SK-N-MC (cell line): Measurements from ENCODE around the gene IL13.
"Not testable (repeated sequence)": the region's sequence is repeated elsewhere in the genome, so short reads cannot be mapped to it uniquely, and the experiment has no call there.

ENCODE experiments used
- DNase-seq: peaks from one replicate; pipeline ENCODE4 v3.0.0-alpha.2; 2011; ENCODE audit warnings: low read depth, low spot score
- H3K27ac ChIP-seq: fragments of 200-600 bp; sonication (generic); 2 replicates; pipeline ENCODE4 v1.5.1; 2016; ENCODE audit warnings: mixed run types
- H3K36me3 ChIP-seq: fragments of 200-600 bp; sonication (generic); 2 replicates; pipeline ENCODE4 v1.6.1; 2017; ENCODE audit warnings: antibody characterized with exemption, low read length, mixed read lengths; ENCODE audit not compliant: insufficient read depth
- H3K4me3 ChIP-seq: fragments of 200-600 bp; sonication (generic); 2 replicates; pipeline ENCODE4 v1.5.1; 2016
- H3K9ac ChIP-seq: fragments of 200-600 bp; sonication (generic); 2 replicates; pipeline ENCODE4 v1.8.0; 2017; ENCODE audit warnings: mixed run types, mixed read lengths; ENCODE audit not compliant: insufficient read length
- H3K9me3 ChIP-seq: fragments of 200-600 bp; sonication (generic); 2 replicates; pipeline ENCODE4 v1.6.1; 2017; ENCODE audit warnings: low read depth, mild to moderate bottlenecking, antibody characterized with exemption, low read length, moderate library complexity, mixed read lengths
- EZH2 ChIP-seq: fragments of 200-600 bp; sonication (generic); IDR thresholded peaks from one replicate; pipeline ENCODE4 v1.6.1; 2017; ENCODE audit warnings: antibody characterized with exemption
- FOXP2 ChIP-seq: optimal IDR thresholded peaks from 2 replicates; pipeline ENCODE3; 2011; ENCODE audit warnings: mild to moderate bottlenecking, moderate library complexity; ENCODE audit not compliant: insufficient read depth; ENCODE audit errors: extremely low read length, control extremely low read depth
- POLR2AphosphoS5 ChIP-seq: IDR thresholded peaks from 2 replicates; pipeline ENCODE4 v1.6.1; 2012; ENCODE audit warnings: mild to moderate bottlenecking, low read depth, low read length, borderline replicate concordance

The IL13 gene

DNA sequence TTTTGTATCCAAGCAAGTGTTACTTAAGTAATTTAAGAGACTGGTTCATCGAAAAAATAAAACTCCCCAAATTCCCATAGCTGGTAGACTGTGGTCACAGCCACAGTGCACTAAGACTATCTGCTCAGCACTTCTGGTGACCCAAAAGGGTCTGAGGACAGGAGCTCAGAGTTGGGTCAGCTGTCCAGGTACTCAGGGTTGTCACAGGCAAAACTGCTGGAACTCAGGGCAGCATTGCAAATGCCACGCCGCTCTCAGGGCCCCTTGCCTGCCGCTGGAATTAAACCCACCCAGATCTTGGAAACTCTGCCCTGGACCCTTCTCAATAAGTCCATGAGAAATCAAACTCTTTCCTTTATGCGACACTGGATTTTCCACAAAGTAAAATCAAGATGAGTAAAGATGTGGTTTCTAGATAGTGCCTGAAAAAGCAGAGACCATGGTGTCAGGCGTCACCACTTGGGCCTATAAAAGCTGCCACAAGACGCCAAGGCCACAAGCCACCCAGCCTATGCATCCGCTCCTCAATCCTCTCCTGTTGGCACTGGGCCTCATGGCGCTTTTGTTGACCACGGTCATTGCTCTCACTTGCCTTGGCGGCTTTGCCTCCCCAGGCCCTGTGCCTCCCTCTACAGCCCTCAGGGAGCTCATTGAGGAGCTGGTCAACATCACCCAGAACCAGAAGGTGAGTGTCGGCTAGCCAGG, at the start of gene IL13:
IL13 (plus strand) TSS at position 498 of the 705 bp plus-strand sequence; CDS start at position 512, 14 bp downstream.
- no peak for DNase-seq
- Histone ChIP-seq H3K4me3 (no peak within 1 kb of the TSS), H3K9me3 (no peaks in the 10 kb centered on the region), H3K36me3 (no peaks in the 10 kb centered on the region), H3K9ac (no peak within 1 kb of the TSS), H3K27ac (no peak within 1 kb of the TSS)
- TF ChIP-seq POLR2AphosphoS5, result no peak
- no peak for TF ChIP-seq EZH2
- no peak for TF ChIP-seq FOXP2

DNA sequence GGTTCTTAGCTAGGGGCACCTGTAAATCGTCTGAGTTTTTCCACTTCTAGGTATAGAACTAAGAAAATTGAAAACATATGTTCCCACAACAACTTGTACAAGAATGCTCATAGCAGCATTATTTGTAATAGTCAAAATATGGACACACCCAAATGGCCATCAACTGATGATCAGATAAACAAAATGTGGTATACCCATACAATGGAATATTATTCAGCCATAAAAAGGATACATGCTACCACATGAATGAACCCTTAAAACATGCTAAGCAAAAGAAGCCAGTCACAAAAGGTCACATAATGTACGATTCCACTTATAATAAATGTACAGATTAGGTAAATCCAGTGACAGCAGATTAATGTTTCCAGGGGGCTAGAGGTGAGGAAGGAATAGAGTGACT, 46.0 kb upstream of the IL13 start:
- no peak for DNase-seq
- Histone ChIP-seq H3K27ac (no peak overlapping the region), H3K9ac (no peak overlapping the region), H3K4me3 (no peak overlapping the region), H3K36me3 (peaks cover 70% of the 10 kb centered on the region), H3K9me3 (no peaks in the 10 kb centered on the region)
- TF ChIP-seq FOXP2 (no peak), EZH2 (no peak), POLR2AphosphoS5 (no peak)

DNA sequence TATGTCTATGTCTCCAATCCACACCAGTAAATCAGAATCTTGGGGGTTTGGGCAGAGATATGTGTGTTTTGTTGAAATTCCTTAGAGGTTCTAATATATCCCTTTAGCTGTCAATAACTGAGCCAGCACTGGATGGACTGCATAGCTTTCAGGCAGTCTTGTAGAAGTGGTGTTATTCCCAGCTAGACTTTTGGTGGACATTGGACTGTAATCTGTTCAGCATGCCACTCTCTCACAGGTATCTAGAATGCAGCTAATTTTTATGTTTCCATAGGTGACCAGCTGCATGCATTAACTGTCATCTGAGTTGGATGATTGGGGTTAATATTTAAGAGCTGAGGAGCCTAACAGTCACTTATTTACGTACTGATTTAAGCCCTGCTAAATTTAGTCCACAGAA, 45.1 kb upstream of the IL13 start:
- DNase-seq, result no peak
- TF ChIP-seq POLR2AphosphoS5 (no peak), EZH2 (no peak), FOXP2 (no peak)
- Histone ChIP-seq H3K4me3 (no peak overlapping the region), H3K9me3 (no peaks in the 10 kb centered on the region), H3K36me3 (peaks cover 72% of the 10 kb centered on the region), H3K27ac (no peak overlapping the region), H3K9ac (no peak overlapping the region)

DNA sequence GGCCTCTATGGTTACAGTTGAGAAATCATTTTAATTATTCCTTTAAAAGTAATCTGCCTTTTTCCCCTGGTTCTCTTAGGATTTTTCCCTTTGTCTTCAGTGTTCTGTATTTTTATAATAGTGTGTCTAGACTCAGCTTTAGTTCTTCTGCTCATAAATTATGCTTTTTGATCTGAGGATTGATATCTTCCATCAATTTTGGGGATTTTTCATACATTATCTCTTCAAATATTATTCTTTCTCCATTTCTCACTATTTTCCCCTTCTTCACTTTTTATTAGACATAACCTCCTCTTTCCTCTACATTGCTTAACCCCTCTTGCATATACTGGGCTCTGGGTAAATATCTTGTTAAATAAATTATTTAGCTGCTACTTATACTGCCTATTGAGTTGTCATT, 36.3 kb upstream of the IL13 start:
- H3K9ac ChIP-seq, result no peak overlapping the region
- peaks cover 54% of the 10 kb centered on the region for H3K36me3 ChIP-seq
- H3K4me3 ChIP-seq, result no peak overlapping the region
- no peak for TF ChIP-seq FOXP2
- TF ChIP-seq EZH2, result no peak
- no peak for TF ChIP-seq POLR2AphosphoS5
- DNase-seq, result no peak
- H3K27ac ChIP-seq, result no peak overlapping the region
- H3K9me3 ChIP-seq, result no peaks in the 10 kb centered on the region

DNA sequence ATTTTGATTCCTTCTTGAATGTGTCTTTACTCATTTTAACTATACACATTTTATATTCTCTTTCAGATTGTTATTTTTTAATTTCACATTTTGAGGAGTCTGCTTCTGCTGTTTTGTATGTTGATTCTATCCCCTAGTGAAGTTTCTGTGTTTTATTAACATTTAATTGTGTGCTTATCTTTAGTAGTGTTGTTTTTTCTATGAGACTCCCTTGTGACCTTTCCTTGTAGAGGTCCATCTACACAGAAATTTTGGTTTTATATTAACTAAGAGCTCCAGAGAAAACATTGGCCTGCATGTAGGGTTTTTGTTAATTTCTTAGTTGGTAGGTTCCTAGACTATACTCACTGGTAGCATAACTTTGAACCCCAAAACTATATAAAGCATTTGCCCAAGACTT, 35.4 kb upstream of the IL13 start:
- no peaks in the 10 kb centered on the region for H3K9me3 ChIP-seq
- no peak overlapping the region for H3K27ac ChIP-seq
- no peak overlapping the region for H3K9ac ChIP-seq
- TF ChIP-seq POLR2AphosphoS5 (no peak), EZH2 (no peak)
- peaks cover 45% of the 10 kb centered on the region for H3K36me3 ChIP-seq
- DNase-seq, result no peak
- H3K4me3 ChIP-seq, result no peak overlapping the region

DNA sequence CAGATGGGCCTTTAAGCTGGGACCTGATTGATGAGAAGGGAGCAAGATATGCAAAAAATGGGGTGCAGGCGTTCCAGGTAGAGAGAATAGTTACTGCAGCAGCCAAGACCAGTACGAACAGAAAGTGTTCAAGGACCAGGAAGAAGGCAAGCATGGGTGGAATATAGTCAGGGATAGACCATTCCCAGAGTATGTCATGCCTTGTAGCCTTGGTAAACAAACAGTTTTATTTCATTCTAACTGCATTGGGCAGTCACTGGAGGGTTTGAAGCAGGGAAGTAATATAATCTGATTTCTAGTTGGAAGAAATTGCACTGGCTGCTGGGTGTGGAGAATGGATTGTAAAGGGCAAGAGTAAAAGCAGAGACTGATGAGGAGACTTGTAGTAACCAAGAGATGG, 30.5 kb upstream of the IL13 start:
- no peak for DNase-seq
- Histone ChIP-seq H3K9me3 (no peaks in the 10 kb centered on the region), H3K27ac (no peak overlapping the region), H3K4me3 (no peak overlapping the region), H3K36me3 (peaks cover 10% of the 10 kb centered on the region), H3K9ac (no peak overlapping the region)
- TF ChIP-seq FOXP2 (no peak), EZH2 (no peak), POLR2AphosphoS5 (no peak)

DNA sequence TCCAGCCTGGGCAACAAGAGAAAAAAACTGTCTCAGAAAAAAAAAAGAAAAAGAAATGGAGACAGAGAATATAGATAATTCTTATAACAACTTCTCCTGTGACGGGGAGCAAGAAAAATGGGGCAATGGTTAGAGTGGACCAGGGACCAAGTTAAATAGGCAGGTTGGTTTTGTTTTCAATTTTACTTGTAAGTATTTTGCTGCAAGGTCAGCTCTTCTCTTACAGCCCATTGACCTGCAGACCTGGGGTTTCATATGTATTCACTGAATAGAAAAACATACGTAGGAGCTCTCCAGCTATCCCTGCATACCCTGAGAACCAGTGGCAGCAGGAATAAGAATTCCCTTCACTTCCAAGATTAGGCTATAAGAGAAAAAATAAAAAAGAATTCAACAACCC, 29.2 kb upstream of the IL13 start:
- no peak overlapping the region for H3K4me3 ChIP-seq
- no peaks in the 10 kb centered on the region for H3K9me3 ChIP-seq
- no peak overlapping the region for H3K9ac ChIP-seq
- H3K36me3 ChIP-seq, result peaks cover 13% of the 10 kb centered on the region; the same call in 1 of the 2 replicates
- no peak for DNase-seq
- no peak overlapping the region for H3K27ac ChIP-seq
- TF ChIP-seq POLR2AphosphoS5, result no peak
- TF ChIP-seq EZH2, result no peak
- TF ChIP-seq FOXP2, result no peak

DNA sequence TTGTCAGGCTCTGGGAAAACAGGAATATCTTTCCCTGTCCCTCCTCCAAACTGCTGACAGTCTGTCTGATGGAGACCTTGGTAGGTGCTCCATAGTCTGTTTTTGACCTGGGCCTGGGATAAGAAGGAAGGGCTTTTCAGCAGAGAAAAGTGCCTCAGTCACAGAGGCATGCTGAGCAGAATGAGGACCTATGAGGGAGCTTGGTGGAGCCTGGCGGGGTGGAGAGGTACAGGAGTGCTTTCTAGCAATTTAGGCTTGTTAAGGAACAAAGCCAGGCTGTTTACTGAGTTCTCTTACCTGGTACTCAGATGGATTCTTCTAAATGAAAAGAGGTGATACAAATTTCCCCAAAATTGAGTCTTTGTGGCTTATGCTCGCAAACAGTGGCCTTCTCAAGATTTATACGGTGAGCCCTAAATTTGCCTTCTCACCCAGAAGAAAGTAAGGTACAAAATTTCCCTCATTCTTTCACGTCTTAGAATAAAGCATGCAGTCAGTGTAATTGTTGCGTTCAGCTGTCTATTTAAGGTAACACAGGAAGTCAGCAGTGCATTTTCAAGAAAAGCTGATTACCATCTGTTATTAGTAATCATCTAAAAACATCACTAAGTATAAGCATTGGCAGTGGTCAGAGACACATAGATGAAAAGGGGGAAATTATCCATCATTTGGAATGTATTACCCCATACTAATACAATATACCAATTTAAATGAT, 28.6 kb upstream of the IL13 start:
- peaks cover 12% of the 10 kb centered on the region; the same call in 1 of the 2 replicates for H3K36me3 ChIP-seq
- H3K9me3 ChIP-seq, result no peaks in the 10 kb centered on the region
- H3K9ac ChIP-seq, result no peak overlapping the region
- H3K27ac ChIP-seq, result no peak overlapping the region
- TF ChIP-seq EZH2 (no peak), FOXP2 (no peak), POLR2AphosphoS5 (no peak)
- H3K4me3 ChIP-seq, result no peak overlapping the region
- DNase-seq, result no peak

DNA sequence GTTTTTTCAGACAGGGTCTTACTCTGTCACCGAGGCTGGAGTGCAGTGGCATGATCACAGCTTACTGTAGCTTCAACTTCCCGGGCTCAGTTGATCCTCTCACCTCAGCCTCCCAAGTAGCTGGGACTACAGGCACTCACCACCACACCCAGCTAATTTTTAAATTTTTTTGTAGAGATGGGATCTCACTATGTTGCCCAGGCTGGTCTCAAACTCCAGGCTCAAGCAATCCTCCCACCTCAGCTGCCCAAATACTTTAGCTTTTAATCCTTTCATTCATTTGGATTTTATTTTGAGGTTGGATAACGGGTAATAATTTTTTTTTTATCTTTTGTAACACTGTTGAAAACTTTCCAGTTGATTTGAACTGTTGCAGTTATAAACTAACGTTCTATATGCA, 24.4 kb upstream of the IL13 start:
- peaks cover 32% of the 10 kb centered on the region for H3K36me3 ChIP-seq
- not testable (repeated sequence) for H3K9me3 ChIP-seq, DNase-seq, H3K27ac ChIP-seq, H3K4me3 ChIP-seq, H3K9ac ChIP-seq
